CD4-positive, CD25-positive, alpha-beta regulatory T cell (primary cell): ENCODE measurements around the gene PPM1J. TPM values are rescaled to one million over a fixed set of nuclear protein-coding genes. Genes with fewer than 3 reads are reported as not detected.
A peak's percentile ranks its signal among the peaks of the same experiment; 100 is the strongest.

Experiments
- ATAC-seq, 2 donors: fragments of 150-1000 bp; cut with Tn5 transposase; one replicate each; pipeline ENCODE4 v1.10.0; 2021; ENCODE audit warnings: low read depth in 2 of 2, moderate number of reproducible peaks in 2 of 2, moderate library complexity in 1 of 2
- DNase-seq, 3 donors: peaks; one replicate each; pipeline versions ENCODE4 v3.0.0 to v3.0.0-alpha.2; 2012 to 2022; ENCODE audit warnings: mixed read lengths in 1 of 3
- H3K27ac ChIP-seq: one replicate; pipeline ENCODE4 v1.7.0; 2013; ENCODE audit warnings: mild to moderate bottlenecking, low read length; ENCODE audit not compliant: insufficient read depth, poor library complexity, severe bottlenecking
- H3K27me3 ChIP-seq: one replicate; pipeline ENCODE4 v1.7.0; 2013; ENCODE audit warnings: low read length; ENCODE audit not compliant: control insufficient read depth, insufficient read depth
- H3K36me3 ChIP-seq: one replicate; pipeline ENCODE4 v1.7.0; 2013; ENCODE audit warnings: mild to moderate bottlenecking, low read length, moderate library complexity; ENCODE audit not compliant: control insufficient read depth, insufficient read depth
- H3K4me1 ChIP-seq: 2 replicates; pipeline ENCODE4 v1.7.0; 2013; ENCODE audit warnings: mild to moderate bottlenecking, low read length; ENCODE audit not compliant: insufficient read depth, control insufficient read depth, poor library complexity, severe bottlenecking
- H3K4me3 ChIP-seq: one replicate; pipeline ENCODE4 v1.7.0; 2013; ENCODE audit warnings: low read depth, mild to moderate bottlenecking, low read length, moderate library complexity
- H3K9me3 ChIP-seq, 2 experiments: 1 replicate in 1 of 2; 2 replicates in 1 of 2; pipeline ENCODE4 v1.7.0; 2013; ENCODE audit warnings: low read length in 2 of 2, mild to moderate bottlenecking in 1 of 2, moderate library complexity in 1 of 2; ENCODE audit not compliant: control insufficient read depth in 2 of 2
- H3K27ac Mint-ChIP-seq, 3 donors: one replicate each; pipeline ENCODE4 v1.8.0; 2020 to 2022; ENCODE audit warnings: mild to moderate bottlenecking in 3 of 3, mixed read lengths in 3 of 3, moderate library complexity in 2 of 3
- H3K27me3 Mint-ChIP-seq: one replicate; pipeline ENCODE4 v1.8.0; 2022; ENCODE audit warnings: mild to moderate bottlenecking, mixed read lengths
- H3K36me3 Mint-ChIP-seq: one replicate; pipeline ENCODE4 v1.8.0; 2020; ENCODE audit warnings: mixed read lengths
- H3K4me1 Mint-ChIP-seq, 4 donors: one replicate each; pipeline ENCODE4 v1.8.0; 2020 to 2022; ENCODE audit warnings: mixed read lengths in 4 of 4, mild to moderate bottlenecking in 1 of 4
- H3K4me3 Mint-ChIP-seq, 4 donors: one replicate each; pipeline ENCODE4 v1.8.0; 2020 to 2022; ENCODE audit warnings: mild to moderate bottlenecking in 4 of 4, mixed read lengths in 4 of 4, moderate library complexity in 3 of 4
- H3K9me3 Mint-ChIP-seq, 7 donors: one replicate each; pipeline ENCODE4 v1.8.0; 2020 to 2022; ENCODE audit warnings: mixed read lengths in 7 of 7, mild to moderate bottlenecking in 3 of 7, moderate library complexity in 2 of 7
- polyA plus RNA-seq, 4 donors: library from polyadenylated mRNA; unstranded; fragments of 300-500 nt; fragmentation: Illumina TruSeq; gene quantifications; one replicate each; pipeline ENCODE4 v1.2.3, GENCODE V29; 2021
- total RNA-seq: library from RNA; stranded (reverse); gene quantifications from one replicate; pipeline ENCODE4 v1.2.3, GENCODE V29; 2022

The PPM1J gene
- total and polyA plus RNA-seq, 5 donors from 2014 or later, result not detected

- H3K36me3 ChIP-seq, result peaks cover 40% of the 10 kb centered on the region
- no peaks in the 10 kb centered on the region for H3K9me3 Mint-ChIP-seq
- H3K36me3 Mint-ChIP-seq, result peaks cover 38% of the 10 kb centered on the region
- DNase-seq (no peak), ATAC-seq (no peak)
- H3K9me3 ChIP-seq, result no peaks in the 10 kb centered on the region
- no peaks in the 10 kb centered on the region for H3K4me1 ChIP-seq
- H3K27me3 ChIP-seq, result no peaks in the 10 kb centered on the region
- H3K4me3 Mint-ChIP-seq, result no peak overlapping the region
- H3K4me1 Mint-ChIP-seq, result peaks cover 0 to 12% (median 8%) of the 10 kb centered on the region in 4 donors
- no peak overlapping the region for H3K4me3 ChIP-seq
- H3K27ac ChIP-seq, result no peak overlapping the region
- no peaks in the 10 kb centered on the region for H3K27me3 Mint-ChIP-seq
- H3K27ac Mint-ChIP-seq, result no peak overlapping the region
Observed at GRCh38 chr1:112689196-112689841, 25.8 kb downstream of the PPM1J start.

DNA sequence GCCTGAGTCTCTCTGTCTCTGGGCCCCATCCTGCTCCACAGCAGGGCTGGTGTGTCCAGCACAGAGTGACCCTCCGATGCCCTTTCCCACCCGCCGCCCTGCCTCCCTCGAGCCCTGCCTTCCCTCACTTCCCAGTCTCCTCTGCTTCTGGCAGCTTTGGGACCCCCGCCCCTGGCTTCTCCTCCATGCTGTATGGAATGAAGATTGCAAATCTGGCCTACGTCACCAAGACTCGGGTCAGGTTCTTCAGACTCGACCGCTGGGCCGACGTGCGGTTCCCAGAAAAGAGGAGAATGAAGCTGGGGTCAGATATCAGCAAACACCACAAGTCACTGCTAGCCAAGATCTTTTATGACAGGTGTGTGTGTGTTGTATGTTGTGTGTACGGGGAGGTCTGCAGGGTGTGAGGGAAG, 26.3 kb downstream of the PPM1J start:
- ATAC-seq (no peak), DNase-seq (no peak)
- Histone ChIP-seq H3K27me3 (no peaks in the 10 kb centered on the region), H3K4me1 (no peaks in the 10 kb centered on the region), H3K27ac (no peak overlapping the region), H3K36me3 (peaks cover 35% of the 10 kb centered on the region), H3K4me3 (no peak overlapping the region), H3K9me3 (no peaks in the 10 kb centered on the region)
- peaks cover 38% of the 10 kb centered on the region for H3K36me3 Mint-ChIP-seq
- H3K27ac Mint-ChIP-seq, result peak overlapping the region in 2 of 3 donors; percentile 26 to 83
- H3K9me3 Mint-ChIP-seq, result no peaks in the 10 kb centered on the region
- H3K4me3 Mint-ChIP-seq, result no peak overlapping the region
- H3K4me1 Mint-ChIP-seq, result peaks cover 0 to 12% (median 8%) of the 10 kb centered on the region in 4 donors
- H3K27me3 Mint-ChIP-seq, result no peaks in the 10 kb centered on the region

GRCh38 chr1:112687785-112688496, 27.2 kb downstream of the PPM1J start:
- Mint-ChIP-seq H3K27ac (peak overlapping the region in 2 of 3 donors; percentile 26 to 83), H3K27me3 (no peaks in the 10 kb centered on the region), H3K36me3 (peaks cover 35% of the 10 kb centered on the region), H3K4me3 (peak overlapping the region in 1 of 4 donors; percentile 13), H3K4me1 (peaks cover 0 to 12% (median 9%) of the 10 kb centered on the region in 4 donors), H3K9me3 (no peaks in the 10 kb centered on the region)
- ATAC-seq (no peak), DNase-seq (no peak)
- H3K4me1 ChIP-seq, result no peaks in the 10 kb centered on the region
- H3K9me3 ChIP-seq, result no peaks in the 10 kb centered on the region
- peaks cover 30% of the 10 kb centered on the region for H3K36me3 ChIP-seq
- H3K27me3 ChIP-seq, result no peaks in the 10 kb centered on the region
- H3K4me3 ChIP-seq, result no peak overlapping the region
- no peak overlapping the region for H3K27ac ChIP-seq

DNA sequence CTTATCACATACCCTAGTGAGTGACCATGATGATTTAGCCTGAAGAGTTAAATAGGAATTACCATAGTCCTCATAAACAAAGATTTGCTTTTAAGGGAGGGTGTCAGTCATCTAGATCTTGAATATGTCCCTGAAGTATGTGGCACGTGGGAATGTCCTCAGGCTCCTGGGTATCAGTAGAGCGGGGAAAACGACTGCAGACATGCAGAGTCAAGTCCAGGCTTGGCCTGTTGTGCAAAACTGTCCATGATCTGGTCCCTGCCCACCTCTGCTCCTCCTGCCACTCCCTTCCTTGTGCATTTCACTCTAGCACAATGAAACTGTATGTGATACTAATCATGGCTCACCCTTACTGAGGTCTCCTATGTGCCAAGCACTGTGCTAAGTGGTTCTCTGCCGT, 27.8 kb downstream of the PPM1J start:
- DNase-seq (no peak), ATAC-seq (no peak)
- peaks cover 31% of the 10 kb centered on the region for H3K36me3 Mint-ChIP-seq
- no peak overlapping the region for H3K4me3 Mint-ChIP-seq
- H3K27ac ChIP-seq, result no peak overlapping the region
- H3K27ac Mint-ChIP-seq, result peak overlapping the region in 2 of 3 donors; percentile 42 to 66
- peaks cover 0 to 15% (median 10%) of the 10 kb centered on the region in 4 donors for H3K4me1 Mint-ChIP-seq
- no peaks in the 10 kb centered on the region for H3K9me3 Mint-ChIP-seq
- H3K4me1 ChIP-seq, result no peaks in the 10 kb centered on the region
- peaks cover 25% of the 10 kb centered on the region for H3K36me3 ChIP-seq
- H3K27me3 Mint-ChIP-seq, result no peaks in the 10 kb centered on the region
- no peaks in the 10 kb centered on the region for H3K9me3 ChIP-seq
- no peak overlapping the region for H3K4me3 ChIP-seq
- H3K27me3 ChIP-seq, result no peaks in the 10 kb centered on the region

DNA sequence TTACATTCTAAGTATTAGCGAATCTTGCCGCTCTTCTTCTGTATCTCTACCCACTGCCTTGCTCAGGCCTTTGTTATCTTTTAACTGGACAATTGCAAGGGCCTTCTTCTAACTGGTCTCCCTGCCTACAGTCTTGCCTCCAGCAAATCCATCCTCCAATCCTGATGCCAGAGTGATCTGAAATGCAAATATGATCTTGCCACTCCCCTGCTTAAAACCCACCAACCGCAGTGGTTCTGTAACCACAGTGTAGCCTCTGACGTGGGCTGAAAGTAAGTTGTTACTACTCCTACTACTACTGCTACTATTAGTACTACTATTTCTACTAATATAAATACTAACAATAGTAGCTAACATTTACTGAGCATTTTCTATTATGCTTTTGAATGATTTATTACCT, 28.3 kb downstream of the PPM1J start:
- Histone ChIP-seq H3K4me1 (no peaks in the 10 kb centered on the region), H3K27ac (no peak overlapping the region), H3K27me3 (no peaks in the 10 kb centered on the region), H3K9me3 (no peaks in the 10 kb centered on the region), H3K4me3 (no peak overlapping the region), H3K36me3 (peaks cover 20% of the 10 kb centered on the region)
- H3K27ac Mint-ChIP-seq, result peak overlapping the region in 2 of 3 donors; percentile 15 to 43
- no peaks in the 10 kb centered on the region for H3K9me3 Mint-ChIP-seq
- no peak overlapping the region for H3K4me3 Mint-ChIP-seq
- DNase-seq (no peak), ATAC-seq (no peak)
- peaks cover 25% of the 10 kb centered on the region for H3K36me3 Mint-ChIP-seq
- no peaks in the 10 kb centered on the region for H3K27me3 Mint-ChIP-seq
- H3K4me1 Mint-ChIP-seq, result peaks cover 0 to 16% (median 10%) of the 10 kb centered on the region in 4 donors

DNA sequence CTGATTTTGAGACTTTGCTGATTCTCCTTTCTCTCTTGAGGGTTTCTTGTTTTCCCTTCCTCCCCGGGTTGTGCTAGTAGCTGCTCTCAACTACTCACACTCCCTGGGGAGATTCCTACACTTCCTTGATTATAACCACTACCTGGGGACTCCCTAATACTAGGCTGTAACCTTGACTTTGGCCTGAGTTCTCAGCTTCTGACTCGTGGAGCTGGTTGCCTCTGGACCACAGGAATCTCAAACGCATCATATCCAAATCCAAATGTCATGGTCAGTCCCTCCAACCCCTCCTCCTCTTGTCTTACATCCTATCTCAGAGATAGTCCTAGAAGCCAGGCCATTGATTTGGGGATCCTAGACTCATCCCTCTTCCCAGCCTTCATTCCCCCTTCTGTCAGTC, 28.7 kb downstream of the PPM1J start:
- Mint-ChIP-seq H3K27ac (peak overlapping the region in 2 of 3 donors; percentile 15 to 43), H3K4me1 (peaks cover 0 to 16% (median 10%) of the 10 kb centered on the region in 4 donors), H3K9me3 (no peaks in the 10 kb centered on the region), H3K36me3 (peaks cover 23% of the 10 kb centered on the region), H3K4me3 (no peak overlapping the region), H3K27me3 (no peaks in the 10 kb centered on the region)
- Histone ChIP-seq H3K27ac (no peak overlapping the region), H3K4me3 (no peak overlapping the region), H3K9me3 (no peaks in the 10 kb centered on the region), H3K27me3 (no peaks in the 10 kb centered on the region), H3K4me1 (no peaks in the 10 kb centered on the region), H3K36me3 (peaks cover 17% of the 10 kb centered on the region)
- DNase-seq, result no peak
- ATAC-seq, result no peak

DNA sequence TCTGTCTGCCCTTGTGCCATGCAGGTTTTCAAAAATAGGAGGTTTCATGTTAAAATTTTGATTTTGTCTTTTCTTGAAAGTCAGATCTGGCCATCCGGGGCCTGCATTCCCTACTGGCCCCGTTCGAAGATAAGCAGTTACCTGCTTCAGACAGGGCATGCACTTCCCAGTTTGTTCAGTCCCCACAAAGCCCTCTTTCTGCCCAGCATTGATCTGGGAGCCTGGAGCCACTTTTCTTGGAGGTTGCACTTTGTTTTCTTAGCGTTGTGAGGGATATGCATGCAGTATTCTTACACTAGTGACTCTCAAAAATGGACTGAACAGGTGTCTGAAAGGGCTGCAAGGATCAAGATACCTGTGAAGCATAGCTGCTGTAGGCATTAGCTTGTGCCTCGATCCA, 29.2 kb downstream of the PPM1J start:
- no peaks in the 10 kb centered on the region for H3K27me3 Mint-ChIP-seq
- ATAC-seq (no peak), DNase-seq (no peak)
- Histone ChIP-seq H3K9me3 (no peaks in the 10 kb centered on the region), H3K4me3 (no peak overlapping the region), H3K27ac (no peak overlapping the region), H3K36me3 (peaks cover 12% of the 10 kb centered on the region), H3K4me1 (no peaks in the 10 kb centered on the region), H3K27me3 (no peaks in the 10 kb centered on the region)
- H3K4me1 Mint-ChIP-seq, result peaks cover 0 to 16% (median 10%) of the 10 kb centered on the region in 4 donors
- no peak overlapping the region for H3K4me3 Mint-ChIP-seq
- H3K27ac Mint-ChIP-seq, result peak overlapping the region in 1 of 3 donors; percentile 15
- H3K9me3 Mint-ChIP-seq, result no peaks in the 10 kb centered on the region
- H3K36me3 Mint-ChIP-seq, result peaks cover 23% of the 10 kb centered on the region
